NB4 (cell line): ENCODE measurements around the gene KIF12.

Experiments used
- CTCF ChIP-seq: IDR thresholded peaks from one replicate; pipeline ENCODE4 v1.5.1; 2012; ENCODE audit warnings: low read depth, low read length
- MYC ChIP-seq: IDR thresholded peaks from 2 replicates; pipeline ENCODE4 v1.6.1; 2011; ENCODE audit warnings: low read depth, low read length
- POLR2A ChIP-seq: IDR thresholded peaks from 2 replicates; pipeline ENCODE4 v1.6.1; 2011; ENCODE audit warnings: mild to moderate bottlenecking; ENCODE audit not compliant: insufficient read length; ENCODE audit errors: extremely low read depth

DNA sequence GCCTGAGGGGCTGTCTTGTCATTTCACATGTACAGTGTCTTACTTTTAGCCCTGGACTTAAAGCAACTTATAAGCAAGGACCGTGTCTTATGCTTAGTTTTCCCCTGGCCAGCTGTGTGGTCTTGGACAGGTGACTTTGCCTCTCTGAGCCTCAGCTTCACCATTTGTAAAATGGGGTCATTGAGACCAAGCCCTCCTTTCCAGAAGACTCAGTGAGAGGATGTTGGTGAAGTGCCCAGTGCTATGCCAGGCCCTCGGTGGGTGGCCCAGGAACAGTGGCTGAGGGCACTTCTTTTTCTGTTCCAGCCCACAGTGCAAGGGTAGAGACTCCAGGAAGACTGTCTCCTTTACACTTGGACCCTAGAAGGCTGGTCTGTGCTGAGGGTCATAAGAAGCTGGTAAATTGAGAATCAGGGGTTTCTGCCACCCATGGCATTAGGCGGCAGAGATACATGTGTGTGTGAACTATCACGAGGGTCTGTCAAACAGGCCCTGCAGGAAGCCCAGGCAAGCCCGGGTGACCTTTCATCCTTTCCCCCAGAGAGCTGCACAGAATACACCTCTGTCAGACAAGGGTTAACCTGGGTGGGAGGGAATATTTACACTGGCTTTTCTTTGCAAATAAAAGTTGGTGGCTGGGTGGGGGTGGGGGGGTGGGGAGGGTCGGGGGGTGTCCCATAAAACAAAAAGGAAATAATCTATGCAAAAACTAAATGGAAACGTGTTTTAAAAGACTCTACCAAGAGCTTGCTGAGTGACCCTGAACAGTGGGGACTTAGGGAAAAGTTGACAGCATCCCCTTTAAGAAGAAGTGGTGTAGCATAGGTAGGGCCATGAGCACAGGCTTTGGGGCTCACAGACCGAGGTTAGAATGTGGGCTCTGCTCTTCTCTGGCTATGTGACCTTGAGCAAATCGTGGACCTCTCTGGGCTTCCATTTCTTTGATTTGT is 20.4 kb upstream of the KIF12 start:
- no peak for TF ChIP-seq CTCF
- TF ChIP-seq MYC: no peak
- TF ChIP-seq POLR2A: no peak
